OCI-LY3 (cell line): ENCODE measurements around the gene HGS.
"Not testable (repeated sequence)": the region's sequence is repeated elsewhere in the genome, so short reads cannot be mapped to it uniquely, and the experiment has no call there.

Experiments used
- H2AFZ ChIP-seq: fragments of 200-600, 300-600 bp; shearing (Covaris generic); 2 replicates; pipeline ENCODE4 v1.6.0; 2014; ENCODE audit warnings: antibody characterized with exemption, low read depth, low read length
- H3K27ac ChIP-seq: fragments of 200-600, 300-600 bp; sonication (generic); 2 replicates; pipeline ENCODE4 v1.5.1; 2014; ENCODE audit warnings: mild to moderate bottlenecking, low read length, moderate library complexity, mixed read lengths
- H3K27me3 ChIP-seq: fragments of 200-600, 300-600 bp; sonication (generic); 2 replicates; pipeline ENCODE4 v1.6.1; 2014; ENCODE audit warnings: low read depth, low read length, mixed read lengths
- H3K36me3 ChIP-seq: fragments of 200-600, 300-600 bp; sonication (generic); replicated peaks from 2 replicates; pipeline ENCODE3; 2014; ENCODE audit warnings: low read depth, low read length, mixed read lengths
- H3K4me1 ChIP-seq: fragments of 300-600, 200-600 bp; sonication (generic); 2 replicates; pipeline ENCODE4 v1.6.1; 2014; ENCODE audit warnings: low read length, mixed read lengths
- H3K4me2 ChIP-seq: fragments of 200-600, 300-600 bp; sonication (generic); 2 replicates; pipeline ENCODE4 v1.6.1; 2014; ENCODE audit warnings: low read length, mixed read lengths
- H3K4me3 ChIP-seq: fragments of 300-600, 200-600 bp; sonication (generic); 2 replicates; pipeline ENCODE4 v1.5.1; 2014; ENCODE audit warnings: antibody characterized with exemption, mild to moderate bottlenecking, low read length, moderate library complexity
- H3K79me2 ChIP-seq: fragments of 300-600, 200-600 bp; shearing (Covaris generic); 2 replicates; pipeline ENCODE4 v1.6.1; 2014; ENCODE audit warnings: mild to moderate bottlenecking, low read length, mixed read lengths
- H3K9ac ChIP-seq: fragments of 300-600, 200-600 bp; shearing (Covaris generic); 2 replicates; pipeline ENCODE4 v1.6.0; 2014; ENCODE audit warnings: mild to moderate bottlenecking, low read length, moderate library complexity
- H3K9me3 ChIP-seq: fragments of 200-600, 300-600 bp; shearing (Covaris generic); 2 replicates; pipeline ENCODE4 v1.6.1; 2014; ENCODE audit warnings: low read length, mixed read lengths; ENCODE audit not compliant: insufficient read depth
- H4K20me1 ChIP-seq: fragments of 200-600, 300-600 bp; sonication (generic); 2 replicates; pipeline ENCODE4 v1.6.1; 2016; ENCODE audit warnings: low read length, mixed read lengths; ENCODE audit not compliant: insufficient read depth
- EZH2phosphoT487 ChIP-seq: fragments of 200-600 bp; shearing (Covaris generic); IDR thresholded peaks from 2 replicates; pipeline ENCODE4 v1.6.1; 2018; ENCODE audit warnings: antibody characterized with exemption, mixed run types, low read depth
- TF ChIP-seq, protein P1 (sequence below): fragments of 200-600, 300-600 bp; sonication (generic); IDR thresholded peaks from 2 replicates; pipeline ENCODE4 v1.5.1; 2014; ENCODE audit warnings: antibody characterized with exemption, low read length, low read depth

The HGS gene

DNA sequence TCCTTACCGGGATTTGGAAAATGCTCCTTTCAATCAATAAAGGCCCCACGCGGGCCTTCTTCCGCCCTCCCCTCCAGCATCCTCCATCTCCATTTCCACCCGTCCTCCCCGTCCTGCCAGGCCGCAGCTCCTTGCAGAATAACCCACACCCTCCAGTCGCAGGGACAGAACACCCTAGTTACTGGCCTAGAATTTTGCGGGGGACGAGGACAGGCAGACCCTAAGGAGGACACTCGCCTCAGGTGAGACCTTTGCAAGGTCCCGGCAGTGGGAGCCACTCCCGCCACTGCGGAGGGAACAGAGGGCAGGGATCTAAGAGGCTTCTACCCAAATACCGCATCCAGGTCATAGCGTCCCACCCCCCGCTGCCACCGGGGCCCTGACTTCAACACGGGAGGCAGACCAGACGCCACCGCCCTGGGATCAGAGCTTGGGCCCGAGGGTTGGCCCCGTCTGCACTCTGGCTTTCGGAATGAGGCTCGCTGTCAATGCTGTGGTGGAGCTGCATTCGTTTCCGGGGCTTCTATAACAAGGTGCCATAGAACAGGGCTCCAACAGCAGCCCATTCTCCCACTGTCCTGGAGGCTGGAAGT is 55.1 kb downstream of the HGS start:
- peaks cover 23% of the 10 kb centered on the region for H3K4me1 ChIP-seq
- no peaks in the 10 kb centered on the region for H3K79me2 ChIP-seq
- H3K4me3 ChIP-seq = no peak overlapping the region
- H3K4me2 ChIP-seq = no peak overlapping the region
- H3K9ac ChIP-seq = no peak overlapping the region
- H4K20me1 ChIP-seq = no peaks in the 10 kb centered on the region
- no peaks in the 10 kb centered on the region for H3K27me3 ChIP-seq
- H3K36me3 ChIP-seq = no peaks in the 10 kb centered on the region
- no peak for TF ChIP-seq EZH2phosphoT487
- TF ChIP-seq, protein P1, sequence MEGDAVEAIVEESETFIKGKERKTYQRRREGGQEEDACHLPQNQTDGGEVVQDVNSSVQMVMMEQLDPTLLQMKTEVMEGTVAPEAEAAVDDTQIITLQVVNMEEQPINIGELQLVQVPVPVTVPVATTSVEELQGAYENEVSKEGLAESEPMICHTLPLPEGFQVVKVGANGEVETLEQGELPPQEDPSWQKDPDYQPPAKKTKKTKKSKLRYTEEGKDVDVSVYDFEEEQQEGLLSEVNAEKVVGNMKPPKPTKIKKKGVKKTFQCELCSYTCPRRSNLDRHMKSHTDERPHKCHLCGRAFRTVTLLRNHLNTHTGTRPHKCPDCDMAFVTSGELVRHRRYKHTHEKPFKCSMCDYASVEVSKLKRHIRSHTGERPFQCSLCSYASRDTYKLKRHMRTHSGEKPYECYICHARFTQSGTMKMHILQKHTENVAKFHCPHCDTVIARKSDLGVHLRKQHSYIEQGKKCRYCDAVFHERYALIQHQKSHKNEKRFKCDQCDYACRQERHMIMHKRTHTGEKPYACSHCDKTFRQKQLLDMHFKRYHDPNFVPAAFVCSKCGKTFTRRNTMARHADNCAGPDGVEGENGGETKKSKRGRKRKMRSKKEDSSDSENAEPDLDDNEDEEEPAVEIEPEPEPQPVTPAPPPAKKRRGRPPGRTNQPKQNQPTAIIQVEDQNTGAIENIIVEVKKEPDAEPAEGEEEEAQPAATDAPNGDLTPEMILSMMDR = no peak
- no peak overlapping the region for H2AFZ ChIP-seq
- H3K27ac ChIP-seq = no peak overlapping the region
- no peaks in the 10 kb centered on the region for H3K9me3 ChIP-seq

DNA sequence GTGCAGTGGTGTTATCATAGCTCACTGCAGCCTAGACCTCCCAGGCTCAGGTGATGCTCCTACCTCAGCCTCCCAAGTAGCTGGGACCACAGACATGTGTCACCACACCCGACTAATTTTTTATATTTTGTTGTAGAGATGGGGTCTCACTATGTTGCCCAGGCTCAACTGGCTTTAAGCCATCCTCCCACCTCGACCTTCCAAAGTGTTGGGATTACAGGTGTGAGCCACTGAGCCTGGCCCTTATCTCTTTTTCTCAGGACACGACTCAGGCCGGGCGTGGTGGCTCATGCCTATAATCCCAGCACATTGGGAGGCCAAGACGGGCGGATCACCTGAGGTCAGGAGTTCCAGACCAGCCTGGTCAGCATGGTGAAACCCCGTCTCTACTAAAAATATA is 55.8 kb downstream of the HGS start:
- not testable (repeated sequence) for H3K4me2 ChIP-seq, H3K36me3 ChIP-seq, H3K27me3 ChIP-seq, H3K79me2 ChIP-seq, H2AFZ ChIP-seq, H3K9ac ChIP-seq, H3K9me3 ChIP-seq, H3K27ac ChIP-seq, H3K4me3 ChIP-seq, H4K20me1 ChIP-seq
- H3K4me1 ChIP-seq = peaks cover 16% of the 10 kb centered on the region

- H2AFZ ChIP-seq = no peak overlapping the region
- H3K36me3 ChIP-seq = no peaks in the 10 kb centered on the region
- peaks cover 7% of the 10 kb centered on the region for H3K4me1 ChIP-seq
- no peaks in the 10 kb centered on the region for H3K79me2 ChIP-seq
- no peak overlapping the region for H3K4me2 ChIP-seq
- H3K9ac ChIP-seq = no peak overlapping the region
- TF ChIP-seq, protein P1 = no peak
- no peak for TF ChIP-seq EZH2phosphoT487
- no peaks in the 10 kb centered on the region for H3K27me3 ChIP-seq
- H4K20me1 ChIP-seq = no peaks in the 10 kb centered on the region
- H3K4me3 ChIP-seq = no peak overlapping the region
- H3K27ac ChIP-seq = no peak overlapping the region
- H3K9me3 ChIP-seq = no peaks in the 10 kb centered on the region
Observed at GRCh38 chr17:81740395-81740961, 56.7 kb downstream of the HGS start.

DNA sequence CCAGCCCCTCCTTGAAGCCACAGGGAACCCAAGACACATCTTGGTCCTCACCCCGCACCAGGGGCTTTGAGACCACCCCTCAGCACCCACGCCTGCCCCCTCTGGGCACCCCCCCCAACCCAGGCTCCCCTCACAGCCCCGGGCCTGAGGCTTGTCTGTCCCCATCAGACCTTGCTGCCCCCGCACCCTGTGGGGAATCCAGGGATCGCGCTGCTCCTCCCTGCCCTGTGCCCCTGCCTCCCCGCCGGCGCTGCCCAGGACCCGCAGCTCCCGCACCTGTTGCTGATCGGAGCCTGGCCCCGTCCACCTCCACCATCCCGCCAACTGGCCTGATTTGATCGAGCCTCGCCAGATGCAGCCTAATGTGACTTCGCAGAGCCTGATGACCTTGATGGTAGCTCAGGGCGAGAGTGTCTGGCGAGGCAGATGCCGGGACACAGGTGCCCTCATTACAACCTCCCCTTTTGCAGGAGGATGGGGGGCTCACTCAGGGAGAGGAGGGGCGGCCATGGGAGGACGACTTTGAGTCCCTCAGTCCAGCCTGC is 57.3 kb downstream of the HGS start:
- peaks cover 3% of the 10 kb centered on the region for H3K4me1 ChIP-seq
- no peak overlapping the region for H3K4me3 ChIP-seq
- no peaks in the 10 kb centered on the region for H3K36me3 ChIP-seq
- H3K9ac ChIP-seq = no peak overlapping the region
- TF ChIP-seq, protein P1 = no peak
- TF ChIP-seq EZH2phosphoT487 = no peak
- H4K20me1 ChIP-seq = no peaks in the 10 kb centered on the region
- H3K4me2 ChIP-seq = no peak overlapping the region
- H3K27ac ChIP-seq = no peak overlapping the region
- H3K27me3 ChIP-seq = no peaks in the 10 kb centered on the region
- H3K79me2 ChIP-seq = no peaks in the 10 kb centered on the region
- H2AFZ ChIP-seq = no peak overlapping the region
- no peaks in the 10 kb centered on the region for H3K9me3 ChIP-seq
